ENCODE data around the gene IL4I1. TPM values are rescaled to one million over a fixed set of nuclear protein-coding genes. Genes with fewer than 3 reads are reported as not detected.
A peak's percentile ranks its signal among the peaks of the same experiment; 100 is the strongest.

IL4I1 gene
- total and polyA plus RNA-seq, 10 donors: 1.1 to 20.2 (median 4.8) TPM

DNA sequence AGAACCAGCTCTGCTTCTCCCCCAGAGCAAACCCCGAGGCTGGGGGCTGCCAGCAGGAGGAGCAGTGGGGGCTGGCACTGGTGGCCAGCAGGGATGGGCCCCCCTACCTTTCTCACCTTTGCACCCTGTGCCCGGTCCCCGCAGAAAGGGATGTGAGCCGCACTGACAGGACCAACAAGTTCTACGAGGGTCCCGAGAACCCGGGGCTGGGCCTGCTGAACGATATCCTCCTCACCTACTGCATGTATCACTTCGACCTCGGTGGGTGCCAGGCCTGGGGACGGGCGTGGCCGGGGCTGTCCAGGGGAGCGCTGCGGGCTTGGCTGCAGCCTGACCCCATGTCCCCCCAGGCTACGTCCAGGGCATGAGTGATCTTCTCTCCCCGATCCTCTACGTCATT lies 12.6 kb downstream of the IL4I1 start:
- no peaks in the 10 kb centered on the region for H3K9me3 ChIP-seq
- no peaks in the 10 kb centered on the region for H3K27me3 ChIP-seq (replicated peaks in 1 of 7)
- intact Hi-C loops (cut with DNase I; ENCODE audit: low total_unique reads): no loop called here
- 83 to 96% (median 94%) methylated on average over 8 to 18 of the region's 18 CpGs for WGBS, 5 donors
- H3K36me3 ChIP-seq: peaks cover 9 to 100% (median 64%) of the 10 kb centered on the region in 6 donors
- TF ChIP-seq POLR2AphosphoS5 (IDR thresholded peaks at IDR 0.05): no peak
- no peak for TF ChIP-seq POLR2A (IDR thresholded peaks at IDR 0.05)
- TF ChIP-seq, protein P1, sequence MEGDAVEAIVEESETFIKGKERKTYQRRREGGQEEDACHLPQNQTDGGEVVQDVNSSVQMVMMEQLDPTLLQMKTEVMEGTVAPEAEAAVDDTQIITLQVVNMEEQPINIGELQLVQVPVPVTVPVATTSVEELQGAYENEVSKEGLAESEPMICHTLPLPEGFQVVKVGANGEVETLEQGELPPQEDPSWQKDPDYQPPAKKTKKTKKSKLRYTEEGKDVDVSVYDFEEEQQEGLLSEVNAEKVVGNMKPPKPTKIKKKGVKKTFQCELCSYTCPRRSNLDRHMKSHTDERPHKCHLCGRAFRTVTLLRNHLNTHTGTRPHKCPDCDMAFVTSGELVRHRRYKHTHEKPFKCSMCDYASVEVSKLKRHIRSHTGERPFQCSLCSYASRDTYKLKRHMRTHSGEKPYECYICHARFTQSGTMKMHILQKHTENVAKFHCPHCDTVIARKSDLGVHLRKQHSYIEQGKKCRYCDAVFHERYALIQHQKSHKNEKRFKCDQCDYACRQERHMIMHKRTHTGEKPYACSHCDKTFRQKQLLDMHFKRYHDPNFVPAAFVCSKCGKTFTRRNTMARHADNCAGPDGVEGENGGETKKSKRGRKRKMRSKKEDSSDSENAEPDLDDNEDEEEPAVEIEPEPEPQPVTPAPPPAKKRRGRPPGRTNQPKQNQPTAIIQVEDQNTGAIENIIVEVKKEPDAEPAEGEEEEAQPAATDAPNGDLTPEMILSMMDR (IDR thresholded peaks at IDR 0.05 in 8 of 11, conservative IDR thresholded peaks at IDR 0.05 in 3 of 11): no peak
- H3K4me3 ChIP-seq: no peak overlapping the region
- no peak overlapping the region for H3K27ac ChIP-seq
- peaks cover 0 to 31% (median 15%) of the 10 kb centered on the region in 6 donors for H3K4me1 ChIP-seq
- DNase-seq: peak; percentile 75

DNA sequence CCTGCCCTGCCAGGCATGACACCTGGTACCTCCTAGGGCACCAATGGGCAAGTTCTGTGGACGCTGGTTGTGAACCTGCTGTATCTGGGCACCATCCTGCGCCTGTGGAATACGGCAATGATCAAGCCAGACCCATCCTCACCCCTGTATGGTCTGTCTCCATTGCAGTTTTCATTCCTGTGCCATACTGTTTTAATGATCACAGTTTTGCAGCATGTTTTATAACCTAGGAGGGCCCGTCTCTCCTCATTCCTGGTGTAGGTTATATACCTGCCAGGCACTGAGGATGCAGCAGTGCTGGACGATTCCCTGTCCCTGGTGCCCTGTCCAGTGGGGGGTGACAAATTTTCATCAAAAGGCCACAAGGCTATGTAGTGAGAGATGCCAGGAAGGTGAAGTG lies 13.6 kb downstream of the IL4I1 start:
- TF ChIP-seq POLR2AphosphoS5 (IDR thresholded peaks at IDR 0.05) (no peak), POLR2A (IDR thresholded peaks at IDR 0.05) (no peak)
- TF ChIP-seq, protein P1 (IDR thresholded peaks at IDR 0.05 in 8 of 11, conservative IDR thresholded peaks at IDR 0.05 in 3 of 11): no peak
- peaks cover 9 to 96% (median 64%) of the 10 kb centered on the region in 6 donors for H3K36me3 ChIP-seq
- H3K27me3 ChIP-seq (replicated peaks in 1 of 7): no peaks in the 10 kb centered on the region
- H3K4me3 ChIP-seq: no peak overlapping the region
- no peaks in the 10 kb centered on the region for H3K9me3 ChIP-seq
- no peak for DNase-seq
- intact Hi-C loops (cut with DNase I; ENCODE audit: low total_unique reads): no loop called here
- H3K4me1 ChIP-seq: peaks cover 4 to 41% (median 25%) of the 10 kb centered on the region in 6 donors
- H3K27ac ChIP-seq: no peak overlapping the region
- 92 to 99% (median 97%) methylated on average over 5 of the region's 5 CpGs for WGBS, 5 donors

DNA sequence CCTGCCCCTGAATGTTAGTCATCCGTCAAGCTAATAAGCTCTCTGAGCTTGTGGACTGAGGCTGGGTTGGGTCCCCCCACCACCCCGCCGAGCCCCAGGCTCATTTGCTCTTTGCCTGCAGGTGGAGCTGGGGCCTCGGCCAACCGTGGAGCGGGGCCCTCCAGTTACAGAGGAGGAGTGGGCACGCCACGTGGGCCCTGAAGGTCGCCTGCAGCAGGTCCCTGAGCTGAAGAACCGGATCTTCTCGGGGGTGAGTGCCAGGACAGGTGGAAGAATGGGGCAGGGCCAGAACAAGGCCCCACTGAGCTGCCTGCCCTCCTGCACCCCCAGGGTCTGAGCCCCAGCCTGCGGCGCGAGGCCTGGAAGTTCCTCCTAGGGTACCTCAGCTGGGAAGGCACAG lies 14.0 kb downstream of the IL4I1 start:
- Histone ChIP-seq H3K27me3 (replicated peaks in 1 of 7) (no peaks in the 10 kb centered on the region), H3K36me3 (peaks cover 9 to 91% (median 64%) of the 10 kb centered on the region in 6 donors), H3K9me3 (no peaks in the 10 kb centered on the region), H3K4me3 (no peak overlapping the region), H3K4me1 (peaks cover 4 to 38% (median 24%) of the 10 kb centered on the region in 6 donors), H3K27ac (no peak overlapping the region)
- WGBS, 5 donors: 95 to 97% (median 97%) methylated on average over 12 to 14 of the region's 14 CpGs; no CpG with 5 or more reads in 1 of the 5 donors
- DNase-seq: no peak
- intact Hi-C loops (cut with DNase I; ENCODE audit: low total_unique reads): no loop called here
- TF ChIP-seq, protein P1 (IDR thresholded peaks at IDR 0.05 in 8 of 11, conservative IDR thresholded peaks at IDR 0.05 in 3 of 11): no peak
- TF ChIP-seq POLR2AphosphoS5 (IDR thresholded peaks at IDR 0.05) (peak in 1 of 3 donors; percentile 37), POLR2A (IDR thresholded peaks at IDR 0.05) (no peak)

DNA sequence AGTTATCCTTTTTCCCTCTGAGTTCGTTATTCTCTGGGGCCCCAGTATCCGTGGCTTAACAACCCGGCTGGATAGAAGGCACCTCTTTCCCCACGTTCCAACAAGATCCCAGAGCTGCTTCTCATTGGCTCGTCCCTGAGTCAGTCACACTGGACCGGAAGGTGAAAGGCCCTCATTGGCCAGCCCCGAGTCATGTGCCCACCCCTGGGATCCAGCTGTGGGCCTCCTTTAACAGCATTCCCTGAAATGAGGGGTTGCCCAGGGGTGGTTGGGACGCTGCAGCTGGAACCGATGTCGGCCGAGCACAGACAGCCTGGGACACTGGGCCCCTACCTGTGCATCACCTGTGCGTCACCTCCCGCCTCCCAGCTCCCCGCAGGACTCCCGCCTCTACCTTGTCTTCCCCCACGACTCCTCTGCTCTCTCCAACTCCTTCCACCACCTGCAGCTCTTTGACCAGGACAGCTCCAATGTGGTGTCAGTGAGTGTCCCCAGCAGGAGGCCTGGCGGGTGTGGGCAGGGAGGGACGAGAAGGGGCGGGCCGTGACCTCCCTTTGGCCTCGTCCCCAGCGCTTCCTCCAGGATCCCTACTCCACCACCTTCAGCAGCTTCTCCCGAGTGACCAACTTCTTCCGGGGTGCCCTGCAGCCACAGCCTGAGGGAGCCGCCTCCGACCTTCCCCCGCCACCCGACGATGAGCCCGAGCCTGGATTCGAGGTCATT lies 14.9 kb downstream of the IL4I1 start:
- no peak for DNase-seq
- H3K4me1 ChIP-seq: peaks cover 4 to 30% (median 16%) of the 10 kb centered on the region in 6 donors
- peaks cover 9 to 83% (median 64%) of the 10 kb centered on the region in 6 donors for H3K36me3 ChIP-seq
- TF ChIP-seq POLR2A (IDR thresholded peaks at IDR 0.05) (no peak), POLR2AphosphoS5 (IDR thresholded peaks at IDR 0.05) (peak in 1 of 3 donors; percentile 11)
- TF ChIP-seq, protein P1 (IDR thresholded peaks at IDR 0.05 in 8 of 11, conservative IDR thresholded peaks at IDR 0.05 in 3 of 11): no peak
- no peak overlapping the region for H3K4me3 ChIP-seq
- H3K27me3 ChIP-seq (replicated peaks in 1 of 7): no peaks in the 10 kb centered on the region
- no peaks in the 10 kb centered on the region for H3K9me3 ChIP-seq
- intact Hi-C loops (cut with DNase I; ENCODE audit: low total_unique reads): no loop called here
- no peak overlapping the region for H3K27ac ChIP-seq
- 83 to 94% (median 88%) methylated on average over 21 to 31 of the region's 31 CpGs for WGBS, 5 donors
